ENCODE data around the gene EFHC2.

EFHC2 gene

DNA sequence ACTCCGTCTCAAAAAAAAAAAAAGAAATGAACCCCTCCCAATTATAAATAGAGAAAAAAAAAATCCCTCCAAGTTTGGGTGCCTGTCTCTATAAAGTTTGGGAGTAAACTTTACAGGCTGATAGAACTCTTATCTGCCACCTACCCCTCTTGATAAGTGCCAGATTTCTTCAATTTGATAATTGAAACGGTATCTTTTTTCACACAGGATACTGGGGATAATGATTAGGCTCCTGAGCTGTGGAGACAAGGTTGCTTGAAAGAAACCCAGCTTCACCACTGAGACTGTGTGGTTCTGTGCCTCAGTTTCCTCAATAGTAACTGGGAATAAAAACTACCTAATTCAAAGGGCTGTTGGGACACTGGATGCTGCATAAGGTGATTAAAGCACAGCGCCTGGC lies 606 bp downstream of the EFHC2 start:
- no peak for DNase-seq (ENCODE audit: low read depth, low spot score)
- no peak overlapping the region for H3K27ac ChIP-seq
- TF ChIP-seq EZH2 (IDR thresholded peaks at IDR 0.05) (no peak), FOXP2 (optimal IDR thresholded peaks at IDR 0.05; ENCODE audit: control extremely low read depth, extremely low read length, insufficient read depth) (no peak), POLR2AphosphoS5 (IDR thresholded peaks at IDR 0.05; ENCODE audit: borderline replicate concordance, low read depth, low read length) (no peak)
- H3K36me3 ChIP-seq (ENCODE audit: insufficient read depth, low read length): no peaks in the 10 kb centered on the region
- H3K9me3 ChIP-seq (ENCODE audit: low read depth, low read length): no peaks in the 10 kb centered on the region
- no peak overlapping the region for H3K9ac ChIP-seq (ENCODE audit: insufficient read length)
- H3K4me3 ChIP-seq: no peak overlapping the region

DNA sequence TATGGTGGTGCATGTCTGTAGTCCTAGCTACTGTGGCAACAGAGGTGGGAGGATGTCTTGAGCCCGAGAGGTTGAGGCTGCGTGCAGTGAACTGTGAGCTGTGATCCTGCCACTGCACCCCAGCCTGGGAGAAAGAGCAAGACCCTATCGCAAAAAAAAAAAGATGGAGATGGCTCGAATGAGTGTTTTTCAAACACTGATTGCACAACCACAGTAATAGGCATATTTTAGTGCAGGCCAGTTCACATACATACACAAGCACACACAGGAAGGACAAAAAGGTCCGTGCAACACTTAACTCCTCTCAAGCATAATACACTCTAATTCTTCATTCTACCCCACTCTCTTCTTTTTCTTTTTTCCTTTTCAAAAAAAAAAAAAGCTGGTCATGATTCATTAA lies 5.1 kb downstream of the EFHC2 start:
- H3K27ac ChIP-seq: no peak overlapping the region
- no peak overlapping the region for H3K9ac ChIP-seq (ENCODE audit: insufficient read length)
- TF ChIP-seq EZH2 (IDR thresholded peaks at IDR 0.05) (no peak), FOXP2 (optimal IDR thresholded peaks at IDR 0.05; ENCODE audit: control extremely low read depth, extremely low read length, insufficient read depth) (no peak), POLR2AphosphoS5 (IDR thresholded peaks at IDR 0.05; ENCODE audit: borderline replicate concordance, low read depth, low read length) (no peak)
- H3K4me3 ChIP-seq: no peak overlapping the region
- no peaks in the 10 kb centered on the region for H3K36me3 ChIP-seq (ENCODE audit: insufficient read depth, low read length)
- H3K9me3 ChIP-seq (ENCODE audit: low read depth, low read length): no peaks in the 10 kb centered on the region
- no peak for DNase-seq (ENCODE audit: low read depth, low spot score)

DNA sequence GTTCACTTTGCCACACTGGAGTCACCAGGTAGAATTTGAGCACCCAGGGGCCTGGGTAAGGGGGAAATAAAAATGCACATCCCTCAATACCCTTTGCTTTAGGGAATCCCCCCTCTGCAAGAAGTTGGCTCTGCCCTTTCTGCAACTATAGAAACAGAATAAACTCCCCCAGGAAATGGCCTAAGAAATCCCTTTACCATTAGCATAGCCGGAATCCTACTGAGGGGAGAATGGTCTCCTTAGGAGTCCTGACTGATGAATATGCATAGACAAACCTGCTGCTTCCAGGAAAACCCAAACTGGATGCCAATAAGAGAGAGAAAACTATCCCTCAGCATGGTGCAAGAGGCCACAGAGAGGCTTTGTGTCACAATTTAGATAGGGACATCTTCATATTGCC lies 11.0 kb downstream of the EFHC2 start:
- DNase-seq (ENCODE audit: low read depth, low spot score): no peak
- TF ChIP-seq POLR2AphosphoS5 (IDR thresholded peaks at IDR 0.05; ENCODE audit: borderline replicate concordance, low read depth, low read length) (no peak), EZH2 (IDR thresholded peaks at IDR 0.05) (no peak), FOXP2 (optimal IDR thresholded peaks at IDR 0.05; ENCODE audit: control extremely low read depth, extremely low read length, insufficient read depth) (no peak)
- no peak overlapping the region for H3K27ac ChIP-seq
- H3K4me3 ChIP-seq: no peak overlapping the region
- H3K9ac ChIP-seq (ENCODE audit: insufficient read length): no peak overlapping the region
- H3K9me3 ChIP-seq (ENCODE audit: low read depth, low read length): no peaks in the 10 kb centered on the region
- H3K36me3 ChIP-seq (ENCODE audit: insufficient read depth, low read length): no peaks in the 10 kb centered on the region

DNA sequence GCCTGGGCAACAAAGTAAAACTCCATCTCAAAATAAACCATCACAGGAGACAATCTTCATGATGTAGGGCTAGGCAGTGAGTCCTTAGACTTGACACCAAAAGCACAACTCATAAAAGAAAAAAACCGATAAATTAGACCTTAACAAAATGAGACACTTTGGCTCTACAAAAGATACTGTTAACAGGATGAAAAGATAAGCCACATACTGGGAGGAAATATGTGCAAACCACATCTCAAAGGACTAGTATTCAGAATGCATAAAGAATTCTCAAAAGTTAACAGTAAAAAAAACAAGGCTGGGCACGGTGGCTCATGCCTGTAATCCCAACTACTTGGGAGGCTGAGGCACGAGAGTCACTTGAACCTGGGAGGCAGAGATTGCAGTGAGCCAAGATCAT lies 13.2 kb downstream of the EFHC2 start:
- Histone ChIP-seq H3K9me3 (ENCODE audit: low read depth, low read length) (no peaks in the 10 kb centered on the region), H3K36me3 (ENCODE audit: insufficient read depth, low read length) (no peaks in the 10 kb centered on the region), H3K4me3 (no peak overlapping the region), H3K9ac (ENCODE audit: insufficient read length) (no peak overlapping the region), H3K27ac (no peak overlapping the region)
- no peak for TF ChIP-seq EZH2 (IDR thresholded peaks at IDR 0.05)
- TF ChIP-seq FOXP2 (optimal IDR thresholded peaks at IDR 0.05; ENCODE audit: control extremely low read depth, extremely low read length, insufficient read depth): no peak
- TF ChIP-seq POLR2AphosphoS5 (IDR thresholded peaks at IDR 0.05; ENCODE audit: borderline replicate concordance, low read depth, low read length): no peak
- DNase-seq (ENCODE audit: low read depth, low spot score): no peak

DNA sequence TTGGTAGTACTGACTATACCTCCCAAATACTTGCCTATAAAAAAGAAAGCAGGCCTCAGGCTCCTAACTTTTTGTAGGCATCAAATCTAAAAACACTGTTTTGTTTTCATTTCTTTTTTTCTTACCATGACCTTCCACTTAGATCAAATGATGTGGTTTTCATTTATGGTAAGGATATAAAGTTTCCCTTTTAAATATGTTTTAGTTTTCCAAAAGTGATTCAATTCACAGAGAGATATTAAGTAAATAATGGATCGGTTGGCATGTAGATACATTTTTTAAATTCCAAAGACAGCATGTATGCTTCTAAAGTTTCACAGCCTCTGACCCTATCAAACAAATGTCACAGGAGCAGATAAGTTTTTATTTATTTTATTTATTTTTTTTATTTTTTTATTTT lies 23.9 kb downstream of the EFHC2 start:
- H3K4me3 ChIP-seq: no peak overlapping the region
- H3K36me3 ChIP-seq (ENCODE audit: insufficient read depth, low read length): no peaks in the 10 kb centered on the region
- no peaks in the 10 kb centered on the region for H3K9me3 ChIP-seq (ENCODE audit: low read depth, low read length)
- DNase-seq (ENCODE audit: low read depth, low spot score): no peak
- TF ChIP-seq EZH2 (IDR thresholded peaks at IDR 0.05): no peak
- no peak for TF ChIP-seq POLR2AphosphoS5 (IDR thresholded peaks at IDR 0.05; ENCODE audit: borderline replicate concordance, low read depth, low read length)
- no peak overlapping the region for H3K27ac ChIP-seq
- H3K9ac ChIP-seq (ENCODE audit: insufficient read length): no peak overlapping the region

DNA sequence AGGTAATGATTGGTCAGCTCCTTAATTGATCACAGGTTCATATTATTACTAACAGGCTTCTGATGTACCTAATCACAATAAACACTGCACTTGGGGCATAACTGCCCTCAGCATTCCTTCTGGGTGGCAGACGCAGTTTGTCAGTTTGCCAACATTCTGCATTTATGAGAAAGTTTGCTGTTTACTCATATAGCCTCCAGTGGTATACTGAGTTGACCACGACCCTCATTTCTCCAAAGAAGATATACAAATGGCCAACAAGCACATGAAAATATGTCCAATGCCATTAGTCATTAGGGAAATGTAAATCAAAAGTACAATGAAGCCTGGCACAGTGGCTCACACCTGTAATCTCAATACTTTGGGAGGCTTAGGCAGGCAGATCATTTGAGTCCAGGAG lies 26.3 kb downstream of the EFHC2 start:
- H3K27ac ChIP-seq: no peak overlapping the region
- no peaks in the 10 kb centered on the region for H3K36me3 ChIP-seq (ENCODE audit: insufficient read depth, low read length)
- no peak overlapping the region for H3K9ac ChIP-seq (ENCODE audit: insufficient read length)
- TF ChIP-seq FOXP2 (optimal IDR thresholded peaks at IDR 0.05; ENCODE audit: control extremely low read depth, extremely low read length, insufficient read depth): no peak
- no peak for TF ChIP-seq EZH2 (IDR thresholded peaks at IDR 0.05)
- no peak for TF ChIP-seq POLR2AphosphoS5 (IDR thresholded peaks at IDR 0.05; ENCODE audit: borderline replicate concordance, low read depth, low read length)
- H3K4me3 ChIP-seq: no peak overlapping the region
- no peak for DNase-seq (ENCODE audit: low read depth, low spot score)
- no peaks in the 10 kb centered on the region for H3K9me3 ChIP-seq (ENCODE audit: low read depth, low read length)

DNA sequence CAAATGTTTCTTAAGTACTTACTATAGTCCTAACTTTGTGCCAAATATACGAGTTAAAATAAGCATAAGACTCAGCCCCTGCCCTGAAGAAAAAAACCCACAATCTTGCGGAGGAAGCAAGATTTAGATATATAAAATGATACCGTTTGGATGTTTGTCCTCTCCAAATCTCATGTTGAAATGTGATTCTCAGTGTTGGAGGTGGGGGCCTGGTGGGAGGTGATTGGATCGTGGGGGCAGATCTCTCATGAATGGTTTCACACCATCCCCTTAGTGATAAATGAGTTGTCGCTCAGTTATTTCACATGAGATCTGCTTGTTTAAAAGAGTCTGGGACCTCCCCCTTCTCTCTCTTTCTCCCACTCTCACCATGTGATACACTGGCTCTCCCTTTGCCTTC lies 28.7 kb downstream of the EFHC2 start:
- no peaks in the 10 kb centered on the region for H3K36me3 ChIP-seq (ENCODE audit: insufficient read depth, low read length)
- TF ChIP-seq FOXP2 (optimal IDR thresholded peaks at IDR 0.05; ENCODE audit: control extremely low read depth, extremely low read length, insufficient read depth) (no peak), POLR2AphosphoS5 (IDR thresholded peaks at IDR 0.05; ENCODE audit: borderline replicate concordance, low read depth, low read length) (no peak), EZH2 (IDR thresholded peaks at IDR 0.05) (no peak)
- no peak overlapping the region for H3K27ac ChIP-seq

DNA sequence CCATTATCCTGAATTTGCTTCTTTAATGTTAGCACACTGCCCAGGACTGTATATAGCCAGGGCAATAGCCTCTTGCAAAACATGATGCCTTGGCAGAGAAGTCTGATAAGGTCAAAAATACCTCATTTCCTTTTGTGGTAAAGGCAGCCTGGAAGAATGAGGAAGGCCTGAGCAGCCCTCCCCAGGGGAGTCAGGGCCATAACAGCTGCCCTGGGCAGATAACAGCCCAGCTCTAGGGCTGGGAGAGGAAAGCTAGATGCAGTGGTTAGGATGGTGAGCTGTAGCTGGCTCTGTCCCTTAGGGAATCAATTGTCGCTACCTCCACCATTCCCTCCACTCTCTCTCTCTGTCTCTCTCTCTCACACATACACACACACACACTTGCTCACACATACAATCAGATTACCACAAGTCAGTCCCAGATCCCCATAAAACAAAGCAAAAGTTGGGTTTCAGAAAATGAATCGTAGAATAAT lies 29.2 kb downstream of the EFHC2 start:
- no peaks in the 10 kb centered on the region for H3K36me3 ChIP-seq (ENCODE audit: insufficient read depth, low read length)
- no peaks in the 10 kb centered on the region for H3K9me3 ChIP-seq (ENCODE audit: low read depth, low read length)
- TF ChIP-seq FOXP2 (optimal IDR thresholded peaks at IDR 0.05; ENCODE audit: control extremely low read depth, extremely low read length, insufficient read depth) (no peak), EZH2 (IDR thresholded peaks at IDR 0.05) (no peak), POLR2AphosphoS5 (IDR thresholded peaks at IDR 0.05; ENCODE audit: borderline replicate concordance, low read depth, low read length) (no peak)
- no peak for DNase-seq (ENCODE audit: low read depth, low spot score)
- H3K27ac ChIP-seq: no peak overlapping the region
- H3K9ac ChIP-seq (ENCODE audit: insufficient read length): no peak overlapping the region
- H3K4me3 ChIP-seq: no peak overlapping the region

More for the DNA sequence above, 28.7 kb downstream of the EFHC2 start:
- no peak for DNase-seq (ENCODE audit: low read depth, low spot score)
- Histone ChIP-seq H3K9ac (ENCODE audit: insufficient read length) (no peak overlapping the region), H3K4me3 (no peak overlapping the region), H3K9me3 (ENCODE audit: low read depth, low read length) (no peaks in the 10 kb centered on the region)

DNA sequence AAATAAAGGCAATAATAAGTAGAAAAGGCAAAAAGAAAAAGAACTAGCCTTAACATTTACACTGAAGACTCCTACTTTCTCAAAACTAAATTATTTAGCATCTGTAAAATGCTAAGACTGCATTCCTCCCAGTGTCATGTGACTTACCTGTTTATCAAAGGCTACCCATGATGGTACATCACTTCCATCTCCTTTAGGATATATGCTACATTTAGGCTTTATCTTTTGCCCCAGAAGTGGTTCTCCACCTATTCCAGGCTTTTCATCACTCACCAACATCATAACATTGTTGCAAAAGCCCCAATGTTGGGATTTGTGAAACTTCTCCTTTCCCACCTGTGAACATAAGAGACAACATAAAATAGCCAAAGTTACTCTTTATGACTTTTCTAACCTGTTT lies 31.1 kb downstream of the EFHC2 start:
- TF ChIP-seq EZH2 (IDR thresholded peaks at IDR 0.05) (no peak), FOXP2 (optimal IDR thresholded peaks at IDR 0.05; ENCODE audit: control extremely low read depth, extremely low read length, insufficient read depth) (no peak), POLR2AphosphoS5 (IDR thresholded peaks at IDR 0.05; ENCODE audit: borderline replicate concordance, low read depth, low read length) (no peak)
- Histone ChIP-seq H3K9ac (ENCODE audit: insufficient read length) (no peak overlapping the region), H3K27ac (no peak overlapping the region), H3K36me3 (ENCODE audit: insufficient read depth, low read length) (no peaks in the 10 kb centered on the region), H3K9me3 (ENCODE audit: low read depth, low read length) (no peaks in the 10 kb centered on the region), H3K4me3 (no peak overlapping the region)
- no peak for DNase-seq (ENCODE audit: low read depth, low spot score)
